Activated CD4-positive, CD25-positive, alpha-beta regulatory T cell treated with anti-CD3 and anti-CD28 coated beads, Interleukin-2, amount 50 U/mL, for 72 hours (primary cell): ENCODE data around the gene BARX2.
"Not testable (repeated sequence)": the region's sequence is repeated elsewhere in the genome, so short reads cannot be mapped to it uniquely, and the experiment has no call there.

Experiments
- DNase-seq: peaks from one replicate; pipeline ENCODE4 v3.0.0; 2021

Gene BARX2

DNA sequence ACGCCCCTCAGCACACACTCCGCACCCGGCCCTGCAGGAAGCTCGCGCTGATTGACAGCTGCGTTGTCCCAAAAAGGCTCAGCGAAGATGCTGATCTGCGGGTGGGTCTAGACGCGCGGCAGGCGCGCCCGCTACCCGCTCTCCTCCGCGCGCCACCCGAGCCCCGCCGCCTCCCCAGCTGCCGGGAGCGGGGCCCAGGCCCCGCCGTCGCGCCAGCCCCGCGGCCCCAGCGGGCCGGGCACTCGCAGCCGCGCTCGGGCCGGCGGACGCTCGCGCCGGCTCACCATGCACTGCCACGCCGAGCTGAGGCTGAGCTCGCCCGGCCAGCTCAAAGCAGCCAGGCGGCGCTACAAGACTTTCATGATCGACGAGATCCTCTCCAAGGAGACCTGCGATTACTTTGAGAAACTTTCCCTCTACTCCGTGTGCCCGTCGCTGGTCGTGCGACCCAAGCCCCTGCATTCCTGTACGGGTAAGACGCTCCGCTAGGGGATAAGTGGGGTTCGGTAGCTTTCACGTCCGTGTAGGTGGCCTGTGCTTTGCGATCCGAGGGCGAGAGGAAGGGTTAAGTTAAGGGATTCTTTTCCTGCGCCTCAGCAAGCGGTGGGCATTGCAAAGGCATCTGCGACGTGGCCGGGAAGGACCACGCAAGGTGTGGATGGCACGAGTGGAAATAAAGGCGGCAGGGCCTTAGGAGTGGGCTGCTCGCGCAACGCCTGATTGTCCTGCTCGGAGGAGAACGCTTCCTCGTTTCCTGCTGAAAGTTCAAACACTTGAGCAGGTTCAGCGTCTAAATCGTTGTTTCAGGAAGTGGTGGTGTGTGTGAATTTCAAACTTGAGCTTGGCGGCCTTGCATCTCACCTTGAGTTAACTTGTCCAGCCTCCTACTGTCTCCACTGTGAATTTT lies at the start of gene BARX2:
Gene BARX2 (plus strand): TSS at position 98 of the 907 bp plus-strand sequence. CDS start 188 bp downstream, at position 286.
- no peak for DNase-seq

GRCh38 chr11:129326921-129327320 lies 48.7 kb upstream of the BARX2 start:
- no peak for DNase-seq

- not testable (repeated sequence) for DNase-seq
Observed at GRCh38 chr11:129327708-129328107, 47.9 kb upstream of the BARX2 start.

DNA sequence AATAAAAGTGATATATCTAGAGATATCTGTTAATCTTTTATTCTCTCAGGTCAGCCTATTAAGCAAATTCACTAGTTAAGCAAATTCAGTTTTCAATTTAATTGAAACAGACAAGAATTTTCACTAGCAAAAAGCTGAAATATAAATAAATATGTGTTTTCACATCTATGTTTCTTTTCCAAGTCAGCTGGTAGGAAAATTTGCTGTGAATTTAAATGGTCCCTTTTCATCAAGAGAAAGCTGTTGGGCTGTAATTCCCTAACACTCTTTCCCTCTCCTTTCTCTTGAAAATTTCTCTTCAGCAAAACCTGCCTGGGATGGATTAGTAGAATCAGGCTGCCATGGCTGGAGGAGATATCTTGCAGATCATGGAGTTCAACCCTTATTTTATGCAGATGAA lies 46.9 kb upstream of the BARX2 start:
- no peak for DNase-seq

DNA sequence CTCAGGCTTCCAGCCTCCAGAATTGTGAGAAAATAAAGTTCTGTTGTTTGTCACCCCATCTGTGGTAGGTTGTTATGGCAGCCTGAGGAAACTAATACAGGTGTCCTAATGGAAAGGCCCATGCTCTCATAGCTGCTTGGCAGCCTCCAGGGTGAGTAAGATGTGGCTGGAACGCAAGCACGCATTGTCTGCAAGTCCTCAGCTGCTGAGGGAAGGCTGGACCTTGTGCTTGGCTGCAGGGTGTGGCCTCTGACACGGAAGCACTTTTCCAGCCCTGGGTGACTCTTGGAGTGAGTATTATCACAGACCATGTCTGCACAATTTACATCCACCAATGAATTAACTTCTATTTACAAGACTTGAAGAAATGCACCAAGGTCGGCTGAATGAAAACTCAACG lies 44.4 kb upstream of the BARX2 start:
- DNase-seq: no peak

DNA sequence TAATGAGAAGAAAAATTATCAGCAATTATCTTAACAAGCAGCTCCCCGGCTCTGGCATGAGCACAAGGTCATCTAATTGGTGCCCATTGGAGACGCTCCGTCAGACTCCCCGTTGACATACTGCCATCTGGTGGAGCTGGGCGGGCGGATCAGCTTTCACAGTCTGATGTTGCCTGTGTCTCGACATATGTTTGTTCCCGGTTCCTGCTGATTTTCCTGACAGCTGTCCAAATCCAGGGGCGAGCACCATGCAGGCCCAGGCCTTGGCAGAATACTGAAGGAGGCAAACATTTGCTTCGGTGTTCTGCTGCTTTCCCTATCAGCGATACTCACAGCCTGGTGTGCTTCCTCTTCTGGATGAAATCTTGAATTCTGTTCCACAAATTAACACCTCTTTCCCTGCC lies 43.8 kb upstream of the BARX2 start:
- DNase-seq: peak; percentile 62

DNA sequence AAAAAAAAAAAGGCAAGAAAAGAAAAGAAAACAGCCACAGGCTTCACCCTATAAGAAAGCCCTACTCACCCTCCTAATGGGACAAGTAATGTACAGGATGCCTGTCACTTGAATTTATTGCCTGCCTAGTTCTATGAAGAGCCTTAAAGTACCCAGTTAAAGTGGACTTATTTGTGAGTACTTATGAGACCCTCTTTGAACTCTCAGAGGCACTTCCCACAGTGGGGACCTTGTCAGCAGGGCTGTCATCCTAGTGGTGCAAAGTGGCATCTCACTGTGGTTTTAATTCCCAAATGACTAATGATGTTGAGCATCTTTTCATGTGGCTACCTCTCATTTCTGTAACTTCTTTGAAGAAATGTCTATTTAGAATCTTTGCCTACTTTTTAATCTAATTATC lies 41.8 kb upstream of the BARX2 start:
- DNase-seq: no peak

DNA sequence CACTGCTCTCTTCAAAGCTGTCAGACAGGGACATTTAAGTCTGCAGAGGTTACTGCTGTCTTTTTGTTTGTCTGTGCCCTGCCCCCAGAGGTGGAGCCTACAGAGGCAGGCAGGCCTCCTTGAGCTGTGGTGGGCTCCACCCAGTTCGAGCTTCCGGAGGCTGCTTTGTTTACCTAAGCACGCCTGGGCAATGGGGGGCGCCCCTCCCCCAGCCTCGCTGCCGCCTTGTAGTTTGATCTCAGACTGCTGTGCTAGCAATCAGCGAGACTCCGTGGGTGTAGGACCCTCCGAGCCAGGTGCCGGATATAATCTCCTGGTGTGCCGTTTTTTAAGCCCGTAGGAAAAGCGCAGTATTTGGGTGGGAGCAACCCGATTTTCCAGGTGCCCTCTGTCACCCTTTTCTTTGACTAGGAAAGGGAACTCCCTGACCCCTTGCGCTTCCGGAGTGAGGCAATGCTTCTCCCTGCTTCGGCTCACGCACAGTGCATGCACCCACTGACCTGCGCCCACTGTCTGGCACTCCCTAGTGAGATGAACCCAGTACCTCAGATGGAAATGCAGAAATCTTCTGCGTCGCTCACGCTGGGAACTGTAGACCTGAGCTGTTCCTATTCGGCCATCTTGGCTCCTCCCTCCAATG lies 31.2 kb upstream of the BARX2 start:
- DNase-seq: not testable (repeated sequence)

DNA sequence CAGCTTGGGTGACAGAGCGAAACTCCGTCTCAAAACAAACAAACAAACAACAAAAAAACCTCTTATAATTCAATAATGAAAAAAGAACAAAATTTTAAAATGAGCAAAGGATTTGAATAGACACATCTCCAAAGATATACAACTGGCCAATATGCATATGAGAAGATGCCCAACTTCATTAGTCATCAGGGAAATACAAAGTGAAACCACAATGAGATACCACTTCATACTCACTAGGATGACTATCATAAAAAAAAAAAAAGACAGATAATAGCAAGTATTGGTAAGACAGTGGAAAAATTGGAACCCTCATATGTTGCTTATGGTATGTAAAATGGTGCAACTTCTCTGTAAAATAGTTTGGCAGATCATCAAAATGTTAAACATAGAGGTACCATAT lies 28.7 kb upstream of the BARX2 start:
- DNase-seq: no peak

DNA sequence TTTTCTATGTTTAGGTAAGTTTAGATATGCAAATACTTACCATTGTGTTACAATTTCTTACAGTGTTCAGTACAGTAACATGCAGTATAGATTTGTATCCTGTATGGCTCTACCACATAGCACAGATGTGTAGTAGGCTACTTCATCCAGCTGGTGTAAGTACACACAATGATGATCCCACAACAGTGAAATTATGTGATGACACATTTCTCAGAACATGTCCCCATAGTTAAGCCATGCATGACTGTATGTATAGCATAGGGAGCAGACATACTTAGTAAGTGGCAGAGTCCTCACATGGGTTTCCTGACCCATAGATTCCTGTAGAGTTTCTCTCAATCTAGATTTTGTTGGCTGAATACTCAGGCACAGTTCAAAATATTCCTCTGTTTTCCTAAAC lies 26.8 kb upstream of the BARX2 start:
- DNase-seq: no peak

DNA sequence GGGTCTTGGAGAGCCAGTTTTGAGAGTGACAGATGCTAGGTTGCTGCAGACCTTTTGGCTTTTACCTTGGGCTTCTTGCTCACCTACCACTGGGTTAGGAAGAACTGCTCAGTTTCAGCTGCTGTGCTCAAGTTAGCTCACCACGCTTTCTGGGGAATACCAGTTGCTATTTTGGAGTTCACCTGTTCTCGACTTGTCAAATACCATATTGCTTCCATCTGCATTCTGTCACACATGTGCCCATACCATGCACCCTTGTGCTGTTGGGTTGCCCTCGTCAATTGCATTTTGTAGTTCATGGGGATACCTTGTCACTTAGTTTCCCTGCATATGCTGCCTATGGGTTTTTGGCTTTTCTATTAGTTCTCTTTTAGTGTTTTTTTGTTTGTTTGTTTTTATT lies 23.0 kb upstream of the BARX2 start:
- DNase-seq: no peak

- no peak for DNase-seq
Observed at GRCh38 chr11:129354691-129355090, 21.0 kb upstream of the BARX2 start.

DNA sequence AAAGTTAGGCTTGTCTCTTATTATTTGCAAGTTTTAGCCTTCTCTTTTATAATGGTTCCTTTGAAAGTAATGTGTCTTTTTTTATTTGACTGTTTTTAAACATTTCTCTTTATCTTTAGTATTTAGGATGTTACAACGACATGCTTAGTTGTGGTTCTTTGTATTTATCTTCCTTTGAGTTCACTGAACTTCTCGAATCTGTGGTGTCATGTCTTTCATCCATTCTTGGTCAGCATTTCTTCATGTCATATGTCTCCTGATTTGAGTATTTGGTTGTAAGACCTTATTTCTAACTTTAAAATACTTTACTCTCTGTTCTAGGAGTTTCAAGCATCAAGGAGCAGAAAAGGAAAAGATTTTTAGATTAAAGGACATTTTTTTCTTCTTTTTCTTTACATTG lies 15.9 kb upstream of the BARX2 start:
- no peak for DNase-seq

DNA sequence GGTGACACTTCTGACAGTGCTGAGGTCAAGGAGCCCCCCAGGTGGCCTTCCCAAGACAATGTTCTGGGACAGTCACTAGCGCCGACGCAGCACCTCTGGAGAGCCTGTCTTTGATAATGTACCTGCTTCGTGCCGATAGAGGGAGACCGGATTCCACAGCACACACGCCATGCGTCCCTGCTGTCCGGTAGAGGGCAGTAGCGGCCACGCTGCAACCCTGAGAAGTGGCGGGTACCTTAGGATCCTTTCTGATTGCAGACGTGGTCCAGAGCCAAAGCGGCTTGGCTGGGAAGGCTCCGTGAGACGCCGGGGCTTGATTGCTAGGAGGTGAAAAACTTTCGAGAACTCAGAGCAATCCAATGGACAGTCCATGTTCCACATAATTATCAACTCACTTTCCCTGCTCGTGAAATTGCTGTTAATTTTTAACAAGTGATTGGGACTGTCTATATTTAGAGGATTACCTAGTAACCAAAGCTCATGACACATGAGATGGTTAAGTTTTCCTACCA lies 11.4 kb upstream of the BARX2 start:
- peak; percentile 71 for DNase-seq

GRCh38 chr11:129365816-129366215 lies 9.8 kb upstream of the BARX2 start:
- no peak for DNase-seq

DNA sequence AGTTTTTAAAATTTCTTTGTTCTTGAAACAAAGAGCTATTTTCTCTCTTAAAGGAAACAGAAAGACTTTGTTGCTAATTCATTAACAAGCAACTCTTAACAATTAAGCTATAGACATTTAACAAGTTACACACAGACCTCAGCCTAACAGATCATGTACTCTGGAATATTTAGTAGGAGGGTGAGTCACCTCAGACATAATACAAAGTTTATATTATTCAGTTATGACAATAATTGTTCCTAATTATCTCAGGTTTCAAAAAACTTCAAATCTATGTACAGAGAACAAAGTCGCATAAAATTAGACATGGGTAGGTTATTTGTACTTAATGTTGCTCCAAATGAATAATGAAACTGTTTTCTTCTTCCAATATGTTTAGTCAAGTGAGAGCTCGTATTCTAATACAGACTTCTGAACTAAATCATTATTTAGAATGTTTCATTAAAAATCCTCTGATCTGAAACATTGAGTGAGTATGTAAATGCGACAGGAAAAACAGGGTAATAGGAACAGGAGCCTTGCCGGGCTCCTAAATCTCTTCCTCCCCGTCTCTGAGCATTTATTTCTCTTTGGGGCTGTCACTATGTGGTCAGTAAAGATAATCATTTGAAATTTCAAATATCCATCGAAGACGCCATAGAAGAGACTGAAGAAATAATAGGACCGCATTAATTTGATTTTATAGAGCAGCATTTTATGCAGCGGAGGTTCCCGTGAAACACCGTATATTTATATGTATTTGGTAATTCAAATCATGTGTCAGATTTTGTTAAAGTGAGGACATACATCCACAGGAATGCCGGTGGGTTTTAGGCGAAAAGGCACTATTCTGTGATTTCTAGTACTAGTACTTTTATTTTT lies 8.7 kb upstream of the BARX2 start:
- no peak for DNase-seq

GRCh38 chr11:129368889-129369672 lies 6.6 kb upstream of the BARX2 start:
- no peak for DNase-seq

DNA sequence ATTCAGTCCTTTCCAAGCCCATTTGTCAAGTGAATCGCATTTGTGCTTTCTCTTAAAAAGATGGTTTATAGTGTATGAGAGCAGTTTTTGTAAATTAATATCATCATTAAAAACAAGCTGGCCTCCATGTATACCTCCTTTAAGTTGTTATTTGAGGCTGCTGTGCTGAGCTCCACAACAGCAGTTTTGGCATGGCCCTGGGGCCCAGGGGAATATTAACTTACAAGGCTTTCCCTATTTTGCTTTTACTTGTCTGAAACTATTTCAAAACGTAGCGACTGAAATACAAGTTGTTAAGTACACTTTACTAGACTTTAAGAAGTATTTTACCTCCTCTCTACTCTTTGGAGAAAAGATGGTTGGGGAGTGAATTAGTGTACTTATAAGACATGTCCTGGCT lies 4.9 kb upstream of the BARX2 start:
- no peak for DNase-seq

- DNase-seq: no peak
Observed at GRCh38 chr11:129372609-129373488, 2.8 kb upstream of the BARX2 start.

GRCh38 chr11:129373489-129373953 lies 2.1 kb upstream of the BARX2 start:
- DNase-seq: no peak
